PC-3 (cell line): ENCODE data around the gene GATD1. TPM values are rescaled to one million over a fixed set of nuclear protein-coding genes. Genes with fewer than 3 reads are reported as not detected.

Experiments used
- ATAC-seq: fragments of 200-7000 bp; cut with Tn5 transposase; 2 replicates; pipeline ENCODE4 v1.9.1; 2020; ENCODE audit warnings: mild to moderate bottlenecking, moderate library complexity
- BruUV-seq: library from RNA; stranded (reverse); fragments of 400-500 nt; replicated peaks from 2 replicates; lab custom pipeline; 2021; lab: Mats Ljungman, UMichigan
- CTCF ChIA-PET: fragments of 300-600 bp; sonication (Branson Sonifier 250); formaldehyde crosslinking; loops from one replicate; lab custom pipeline; 2022; ENCODE audit warnings: antibody characterized with exemption; lab: Charles Lee
- POLR2A ChIA-PET: fragments of 300-600 bp; sonication (Branson Sonifier 250); formaldehyde crosslinking; loops from one replicate; lab custom pipeline; 2022; ENCODE audit warnings: antibody characterized with exemption; ENCODE audit not compliant: unreplicated experiment; lab: Charles Lee
- DNase-seq: peaks from one replicate; pipeline ENCODE4 v3.0.0-alpha.2; 2015
- H2AFZ ChIP-seq: fragments of 300-600 bp; sonication (generic); 2 replicates; pipeline ENCODE4 v1.6.0; 2016; ENCODE audit warnings: antibody characterized with exemption, low read length
- H3F3A ChIP-seq: fragments of 300-600 bp; sonication (generic); one replicate; pipeline ENCODE4 v1.6.0; 2017; ENCODE audit warnings: antibody characterized with exemption, low read length, control low read depth, mild to moderate bottlenecking; ENCODE audit not compliant: unreplicated experiment
- H3K27ac ChIP-seq: fragments of 300-600 bp; sonication (generic); 2 replicates; pipeline ENCODE4 v1.5.1; 2016; ENCODE audit warnings: mild to moderate bottlenecking, low read length
- H3K27me3 ChIP-seq: fragments of 300-600 bp; sonication (generic); 2 replicates; pipeline ENCODE4 v1.6.1; 2016; ENCODE audit warnings: low read length, mixed read lengths
- H3K36me3 ChIP-seq: fragments of 300-600 bp; sonication (generic); 2 replicates; pipeline ENCODE4 v1.6.1; 2016; ENCODE audit warnings: low read depth, mixed run types, low read length, mixed read lengths
- H3K4me1 ChIP-seq: fragments of 300-600 bp; sonication (generic); 2 replicates; pipeline ENCODE4 v1.5.1; 2016; ENCODE audit warnings: low read length; ENCODE audit not compliant: insufficient read depth
- H3K4me2 ChIP-seq: fragments of 300-600 bp; sonication (generic); 2 replicates; pipeline ENCODE4 v1.6.0; 2016; ENCODE audit warnings: low read length
- H3K4me3 ChIP-seq: fragments of 300-600 bp; sonication (generic); 2 replicates; pipeline ENCODE4 v1.5.1; 2016; ENCODE audit warnings: mild to moderate bottlenecking, low read length, mixed read lengths
- H3K79me2 ChIP-seq: fragments of 300-600 bp; sonication (generic); 2 replicates; pipeline ENCODE4 v1.6.1; 2017; ENCODE audit warnings: low read length, mixed read lengths
- H3K9ac ChIP-seq: fragments of 300-600 bp; sonication (generic); 2 replicates; pipeline ENCODE4 v1.6.0; 2016; ENCODE audit warnings: mild to moderate bottlenecking, low read length
- H3K9me2 ChIP-seq: fragments of 300-600 bp; sonication (generic); replicated peaks from 2 replicates; pipeline ENCODE4 v1.6.1; 2016; ENCODE audit warnings: mixed run types, low read length, mixed read lengths
- H3K9me3 ChIP-seq: fragments of 300-600 bp; sonication (generic); 2 replicates; pipeline ENCODE4 v1.6.1; 2016; ENCODE audit warnings: low read length, mixed read lengths
- H4K20me1 ChIP-seq: fragments of 300-600 bp; sonication (generic); 2 replicates; pipeline ENCODE4 v1.6.1; 2016; ENCODE audit warnings: low read length, mixed read lengths
- EZH2 ChIP-seq: fragments of 300-600 bp; sonication (generic); IDR thresholded peaks from one replicate; pipeline ENCODE4 v1.6.1; 2017; ENCODE audit warnings: antibody characterized with exemption, mild to moderate bottlenecking, low read length; ENCODE audit not compliant: unreplicated experiment
- EZH2phosphoT487 ChIP-seq: fragments of 300-600 bp; sonication (generic); IDR thresholded peaks from 2 replicates; pipeline ENCODE4 v1.6.1; 2018; ENCODE audit warnings: mild to moderate bottlenecking, antibody characterized with exemption, low read length, borderline replicate concordance
- intact Hi-C: fragments of 100-400 bp; cut with micrococcal nuclease; formaldehyde crosslinking; loops from 2 replicates; pipeline ENCODE4 v1.9.0; 2023
- total RNA-seq: library from RNA; depleted of rRNA; stranded (reverse); fragments of >200 nt; gene quantifications from 2 replicates; pipeline ENCODE4 v1.2.3, GENCODE V29; 2014
- TF ChIP-seq, protein P1 (sequence below): fragments of 300-600 bp; sonication (generic); conservative IDR thresholded peaks from 2 replicates; pipeline ENCODE4 v1.5.1; 2017; ENCODE audit warnings: antibody characterized with exemption, low read depth, mild to moderate bottlenecking, low read length

GATD1 gene
- total RNA-seq, 1 experiment from 2014 or later = 39.7 TPM

DNA sequence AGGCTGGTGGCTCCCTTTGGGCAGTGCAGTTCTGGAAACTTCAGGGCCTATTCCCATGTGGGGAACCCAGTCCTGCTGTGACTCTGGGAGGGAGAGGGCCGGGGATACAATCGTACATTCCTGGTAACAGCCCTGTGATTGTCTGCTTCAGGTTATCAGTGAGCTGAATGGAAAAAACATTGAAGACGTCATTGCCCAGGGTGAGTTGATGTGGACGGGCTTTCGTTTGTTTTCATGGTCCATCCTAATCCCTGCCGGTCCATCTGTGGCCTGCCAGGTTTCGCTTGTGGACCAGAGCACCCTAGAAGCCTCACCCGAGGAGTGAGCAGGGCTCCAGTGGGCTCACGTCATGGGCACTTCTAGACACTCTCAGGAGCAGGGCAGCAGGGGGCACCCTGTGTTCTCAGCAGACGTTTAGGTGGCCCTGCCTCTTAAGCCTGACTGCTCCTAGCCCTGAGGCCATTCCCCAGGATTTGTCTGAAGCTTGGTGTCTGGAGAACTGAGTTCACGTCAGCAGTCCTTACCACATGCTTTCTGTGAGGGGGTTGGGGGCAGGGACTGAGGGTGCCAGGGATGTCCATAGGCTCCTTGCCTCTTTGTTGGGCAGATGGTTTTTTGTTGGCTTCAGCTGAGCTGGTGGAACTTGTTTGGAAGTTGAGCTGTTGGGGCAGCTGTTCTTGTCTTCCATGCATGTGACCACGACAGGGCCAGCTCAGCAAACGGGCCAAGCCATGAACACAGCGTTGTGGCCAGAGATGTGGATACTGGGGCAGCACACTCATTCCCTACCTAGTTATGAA is 34.4 kb upstream of the GATD1 start:
- H4K20me1 ChIP-seq = peaks cover 34% of the 10 kb centered on the region
- H3K79me2 ChIP-seq = peaks cover 50% of the 10 kb centered on the region
- H3K27me3 ChIP-seq = no peaks in the 10 kb centered on the region
- H3K4me3 ChIP-seq = peak overlapping the region; percentile 93
- intact Hi-C loops = no loop called here
- H3K9ac ChIP-seq = peak overlapping the region; percentile 95; the same call in 1 of the 2 replicates
- ChIA-PET POLR2A (no interaction called here), CTCF (interaction anchor here (0.6 kb wide), 2 partner anchors 23 to 109 kb away, joined by 3 to 10 read pairs; no protein-coding TSS in a partner anchor)
- peak overlapping the region; percentile 99 for H3K4me2 ChIP-seq
- no TSS peak for BruUV-seq
- peaks cover 33% of the 10 kb centered on the region for H3K36me3 ChIP-seq
- ATAC-seq (no peak), DNase-seq (no peak)
- H3K27ac ChIP-seq = no peak overlapping the region
- no peaks in the 10 kb centered on the region for H3K9me2 ChIP-seq
- no peaks in the 10 kb centered on the region for H3K9me3 ChIP-seq
- no peak overlapping the region for H2AFZ ChIP-seq
- peaks cover 20% of the 10 kb centered on the region for H3K4me1 ChIP-seq
- TF ChIP-seq, protein P1, sequence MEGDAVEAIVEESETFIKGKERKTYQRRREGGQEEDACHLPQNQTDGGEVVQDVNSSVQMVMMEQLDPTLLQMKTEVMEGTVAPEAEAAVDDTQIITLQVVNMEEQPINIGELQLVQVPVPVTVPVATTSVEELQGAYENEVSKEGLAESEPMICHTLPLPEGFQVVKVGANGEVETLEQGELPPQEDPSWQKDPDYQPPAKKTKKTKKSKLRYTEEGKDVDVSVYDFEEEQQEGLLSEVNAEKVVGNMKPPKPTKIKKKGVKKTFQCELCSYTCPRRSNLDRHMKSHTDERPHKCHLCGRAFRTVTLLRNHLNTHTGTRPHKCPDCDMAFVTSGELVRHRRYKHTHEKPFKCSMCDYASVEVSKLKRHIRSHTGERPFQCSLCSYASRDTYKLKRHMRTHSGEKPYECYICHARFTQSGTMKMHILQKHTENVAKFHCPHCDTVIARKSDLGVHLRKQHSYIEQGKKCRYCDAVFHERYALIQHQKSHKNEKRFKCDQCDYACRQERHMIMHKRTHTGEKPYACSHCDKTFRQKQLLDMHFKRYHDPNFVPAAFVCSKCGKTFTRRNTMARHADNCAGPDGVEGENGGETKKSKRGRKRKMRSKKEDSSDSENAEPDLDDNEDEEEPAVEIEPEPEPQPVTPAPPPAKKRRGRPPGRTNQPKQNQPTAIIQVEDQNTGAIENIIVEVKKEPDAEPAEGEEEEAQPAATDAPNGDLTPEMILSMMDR = peak; percentile 28; the same call in 1 of the 2 replicates
- TF ChIP-seq EZH2phosphoT487 = no peak
- peaks cover 5% of the 10 kb centered on the region for H3F3A ChIP-seq

DNA sequence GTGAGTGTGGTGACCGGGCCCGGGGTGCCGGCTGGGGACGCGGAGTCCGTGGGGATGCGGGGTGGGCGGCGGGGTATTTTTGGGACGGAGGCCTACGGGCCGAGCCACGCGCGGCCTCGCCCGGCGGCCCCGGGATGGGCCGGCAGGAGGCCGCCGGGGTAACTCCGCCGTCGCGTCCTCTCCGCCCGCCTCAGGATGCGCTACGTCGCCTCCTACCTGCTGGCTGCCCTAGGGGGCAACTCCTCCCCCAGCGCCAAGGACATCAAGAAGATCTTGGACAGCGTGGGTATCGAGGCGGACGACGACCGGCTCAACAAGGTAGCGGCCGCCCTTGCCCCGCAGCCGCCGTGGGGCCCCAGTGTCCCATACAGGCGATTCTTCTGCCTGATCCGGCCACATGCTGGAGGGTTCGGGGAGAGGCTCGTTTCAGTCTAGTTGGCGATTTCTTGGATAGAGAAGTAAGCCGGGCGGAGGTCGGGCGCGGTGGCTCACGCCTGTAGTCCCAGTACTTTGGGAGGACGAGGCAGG is 32.8 kb upstream of the GATD1 start:
- DNase-seq (no peak), ATAC-seq (no peak)
- H3K79me2 ChIP-seq = peaks cover 50% of the 10 kb centered on the region
- peaks cover 33% of the 10 kb centered on the region for H3K36me3 ChIP-seq
- H3K4me2 ChIP-seq = peak overlapping the region; percentile 99
- CTCF ChIA-PET = no interaction called here
- H3F3A ChIP-seq = peaks cover 5% of the 10 kb centered on the region
- H3K9me2 ChIP-seq = no peaks in the 10 kb centered on the region
- H3K4me3 ChIP-seq = peak overlapping the region; percentile 93
- H3K27ac ChIP-seq = peak overlapping the region; percentile 93
- TSS peak; percentile 61 for BruUV-seq
- no peaks in the 10 kb centered on the region for H3K9me3 ChIP-seq
- H3K4me1 ChIP-seq = peaks cover 23% of the 10 kb centered on the region
- H3K9ac ChIP-seq = peak overlapping the region; percentile 95
- H3K27me3 ChIP-seq = no peaks in the 10 kb centered on the region
- H4K20me1 ChIP-seq = peaks cover 34% of the 10 kb centered on the region
- intact Hi-C loops = no loop called here
- POLR2A ChIA-PET = no interaction called here
- no peak for TF ChIP-seq EZH2
- TF ChIP-seq, protein P1 = no peak
- TF ChIP-seq EZH2phosphoT487 = no peak
- no peak overlapping the region for H2AFZ ChIP-seq
